Measurements from ENCODE around the gene SRRM4.

GRCh38 chr12:119175081-119175480 lies 193.7 kb downstream of the SRRM4 start:
- no peak for TF ChIP-seq CTCF (IDR thresholded peaks at IDR 0.05)
- no peak for TF ChIP-seq POLR2A (IDR thresholded peaks at IDR 0.05)

Measured in testis (tissue), 2 donors.